GM12891 (cell line): ENCODE data around the gene BCR.
A peak's percentile ranks its signal among the peaks of the same experiment; 100 is the strongest.

Experiments used
- DNase-seq: peaks from one replicate; pipeline ENCODE4 v3.0.0; 2011; ENCODE audit warnings: low spot score; ENCODE audit not compliant: insufficient read length
- FAIRE-seq: peaks from 2 replicates; lab custom pipeline; 2011; peaks lifted over from hg19 to GRCh38; lab: Jason Lieb, UNC
- PAX5 ChIP-seq: IDR thresholded peaks from 2 replicates; pipeline ENCODE4 v1.6.1; 2011; ENCODE audit warnings: low read length, moderate library complexity, mild to moderate bottlenecking; ENCODE audit not compliant: insufficient read depth, severe bottlenecking
- POLR2A ChIP-seq: IDR thresholded peaks from 2 replicates; pipeline ENCODE4 v1.6.1; 2011; ENCODE audit warnings: low read depth, low read length, control low read depth
- POLR2AphosphoS5 ChIP-seq: IDR thresholded peaks from 2 replicates; pipeline ENCODE4 v1.6.1; 2011; ENCODE audit warnings: low read depth, low read length, control low read depth
- POU2F2 ChIP-seq: IDR thresholded peaks from 2 replicates; pipeline ENCODE4 v1.6.1; 2011; ENCODE audit warnings: low read depth, mild to moderate bottlenecking, control low read depth, low read length, moderate library complexity
- SPI1 ChIP-seq: IDR thresholded peaks from 2 replicates; pipeline ENCODE4 v1.6.1; 2011; ENCODE audit warnings: low read depth, low read length, control low read depth
- TAF1 ChIP-seq: IDR thresholded peaks from 2 replicates; pipeline ENCODE4 v1.6.1; 2011; ENCODE audit warnings: low read depth, low read length, control low read depth

The BCR gene

GRCh38 chr22:23197836-23198235, 17.5 kb downstream of the BCR start:
- no peak for TF ChIP-seq TAF1
- no peak for TF ChIP-seq POLR2AphosphoS5
- TF ChIP-seq POU2F2: no peak
- TF ChIP-seq PAX5: no peak
- TF ChIP-seq POLR2A: no peak
- TF ChIP-seq SPI1: no peak
- FAIRE-seq (no peak), DNase-seq (no peak)

GRCh38 chr22:23199159-23199558, 18.9 kb downstream of the BCR start:
- DNase-seq (no peak), FAIRE-seq (no peak)
- no peak for TF ChIP-seq POLR2A
- TF ChIP-seq POU2F2: no peak
- no peak for TF ChIP-seq PAX5
- TF ChIP-seq SPI1: no peak
- no peak for TF ChIP-seq TAF1
- TF ChIP-seq POLR2AphosphoS5: no peak

GRCh38 chr22:23200898-23201297, 20.6 kb downstream of the BCR start:
- DNase-seq (no peak), FAIRE-seq (no peak)
- TF ChIP-seq TAF1 (no peak), POLR2AphosphoS5 (no peak), POU2F2 (no peak), SPI1 (no peak), POLR2A (no peak), PAX5 (no peak)

- TF ChIP-seq POU2F2 (no peak), TAF1 (no peak), POLR2A (no peak), SPI1 (no peak), POLR2AphosphoS5 (no peak), PAX5 (no peak)
- FAIRE-seq: no peak
- DNase-seq: no peak
These were observed 22.6 kb downstream of the BCR start for GRCh38 chr22:23202812-23203451.

- DNase-seq: no peak
- no peak for FAIRE-seq
- TF ChIP-seq PAX5 (no peak), SPI1 (no peak), POLR2A (no peak), POLR2AphosphoS5 (no peak), TAF1 (no peak), POU2F2 (no peak)
These were observed 23.3 kb downstream of the BCR start for GRCh38 chr22:23203452-23204124.

GRCh38 chr22:23204125-23204488, 23.8 kb downstream of the BCR start:
- FAIRE-seq (no peak), DNase-seq (no peak)
- TF ChIP-seq POU2F2: no peak
- TF ChIP-seq PAX5: no peak
- no peak for TF ChIP-seq POLR2AphosphoS5
- TF ChIP-seq POLR2A: no peak
- no peak for TF ChIP-seq SPI1
- no peak for TF ChIP-seq TAF1

- DNase-seq (no peak), FAIRE-seq (no peak)
- TF ChIP-seq TAF1 (no peak), POLR2AphosphoS5 (no peak), PAX5 (no peak), POLR2A (no peak), SPI1 (no peak), POU2F2 (no peak)
These were observed 24.3 kb downstream of the BCR start for GRCh38 chr22:23204541-23205157.

- no peak for FAIRE-seq
- DNase-seq: no peak
- no peak for TF ChIP-seq SPI1
- TF ChIP-seq POU2F2: no peak
These were observed 25.2 kb downstream of the BCR start for GRCh38 chr22:23205339-23206049.

GRCh38 chr22:23206915-23207314, 26.6 kb downstream of the BCR start:
- FAIRE-seq (peak; percentile 26), DNase-seq (no peak)
- TF ChIP-seq SPI1 (no peak), PAX5 (no peak), TAF1 (no peak), POLR2A (no peak), POU2F2 (no peak), POLR2AphosphoS5 (no peak)
